Stimulated activated CD8-positive, alpha-beta memory T cell treated with anti-CD3 and anti-CD28 coated beads, Interleukin-4, amount 100 ng/mL, for 1 hour (primary cell): ENCODE measurements around the gene OCEL1.
A peak's percentile ranks its signal among the peaks of the same experiment; 100 is the strongest.
"Not testable (repeated sequence)": the region's sequence is repeated elsewhere in the genome, so short reads cannot be mapped to it uniquely, and the experiment has no call there.

Experiments
- DNase-seq, 2 donors: peaks; one replicate each; pipeline ENCODE4 v3.0.0-alpha.2; 2020; ENCODE audit warnings: low read depth in 2 of 2, low spot score in 1 of 2

The OCEL1 gene

DNA sequence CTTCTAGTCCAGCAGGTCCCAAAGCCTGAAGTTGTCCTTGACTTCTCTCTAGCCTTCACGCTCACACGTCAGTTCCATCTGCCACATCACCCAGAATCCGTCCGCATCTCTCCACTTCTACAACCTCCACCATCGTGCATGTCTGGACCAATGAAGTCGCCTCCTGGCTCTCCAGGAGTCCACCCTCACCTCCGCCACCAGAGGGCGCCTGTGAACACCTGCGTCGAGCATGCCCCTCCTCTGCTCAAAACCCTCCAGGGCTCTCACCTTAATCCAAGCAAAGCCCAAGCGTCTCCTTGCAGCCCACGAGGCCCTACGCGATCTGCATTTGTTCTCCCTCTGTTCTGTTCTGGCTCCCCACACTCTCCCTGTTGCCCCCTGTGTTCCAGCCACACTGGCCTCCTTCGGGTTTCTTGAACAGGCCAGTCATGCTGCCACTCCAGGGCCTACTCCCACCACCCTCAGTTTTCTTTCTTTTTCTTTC is 34.9 kb downstream of the OCEL1 start:
- DNase-seq: peak; percentile 80

DNA sequence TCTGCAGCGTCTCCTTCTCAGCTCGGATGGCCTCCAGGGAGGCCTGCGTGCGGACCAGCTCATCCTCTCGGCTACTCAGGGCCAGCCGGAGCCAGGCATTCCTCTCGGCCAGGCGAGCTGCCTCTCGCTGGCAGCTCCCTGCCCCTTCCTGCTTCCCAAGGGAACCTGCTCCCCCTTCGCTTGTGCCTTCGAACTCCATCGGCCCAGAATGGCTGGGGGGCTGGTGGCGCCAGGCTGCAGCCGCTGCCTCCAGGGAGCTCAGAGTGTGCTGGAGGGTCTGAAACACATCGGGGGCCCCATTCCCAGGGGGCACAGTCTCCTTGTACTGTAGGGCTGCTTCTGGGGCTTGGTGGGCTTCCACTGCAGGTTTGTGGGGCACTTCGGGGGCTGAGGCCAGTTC is 36.5 kb downstream of the OCEL1 start:
- no peak for DNase-seq

DNA sequence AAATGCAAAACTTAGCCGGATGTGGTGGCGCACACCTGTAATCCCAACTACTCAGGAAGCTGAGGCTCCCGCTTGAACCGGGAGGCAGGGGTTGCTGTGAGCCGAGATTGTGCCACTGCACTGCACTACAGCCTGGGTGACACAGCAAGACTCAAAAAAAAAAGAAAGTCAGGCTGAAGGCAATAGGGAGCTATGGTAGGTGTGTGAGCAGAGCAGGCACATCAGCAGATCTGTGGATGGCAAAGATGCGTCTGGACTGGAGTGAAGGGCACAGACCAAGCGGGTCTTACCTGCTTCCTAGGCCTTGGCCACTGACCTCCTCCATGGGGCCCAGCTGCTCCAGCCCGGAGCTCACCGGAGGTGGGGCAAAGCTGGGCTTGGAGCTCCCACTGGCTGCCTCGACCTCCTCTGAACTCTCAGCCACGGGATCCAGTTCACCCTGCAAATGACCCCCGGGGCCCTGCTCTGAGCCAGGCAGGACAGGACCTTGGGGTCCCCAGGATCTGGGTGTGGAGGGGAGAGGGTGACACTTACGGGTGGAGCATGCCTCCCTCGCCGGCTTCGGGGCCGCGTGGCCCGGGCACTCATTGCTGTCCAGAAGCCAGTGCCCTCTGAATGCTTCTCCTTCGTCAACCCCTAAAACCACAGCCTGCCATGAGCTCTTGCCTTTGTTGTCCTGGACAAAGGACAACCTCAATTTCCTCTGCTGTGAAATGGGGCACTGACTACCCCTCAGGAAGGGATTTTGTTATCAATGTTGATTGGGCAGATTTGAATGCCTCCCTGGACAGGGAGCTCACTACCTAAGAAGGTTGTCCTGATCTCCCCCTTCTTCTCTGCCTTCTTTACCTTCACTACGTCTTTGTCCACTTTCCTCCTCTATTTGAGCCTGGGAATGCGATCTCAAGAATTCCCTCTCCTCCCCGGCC is 38.0 kb downstream of the OCEL1 start:
- DNase-seq: no peak

DNA sequence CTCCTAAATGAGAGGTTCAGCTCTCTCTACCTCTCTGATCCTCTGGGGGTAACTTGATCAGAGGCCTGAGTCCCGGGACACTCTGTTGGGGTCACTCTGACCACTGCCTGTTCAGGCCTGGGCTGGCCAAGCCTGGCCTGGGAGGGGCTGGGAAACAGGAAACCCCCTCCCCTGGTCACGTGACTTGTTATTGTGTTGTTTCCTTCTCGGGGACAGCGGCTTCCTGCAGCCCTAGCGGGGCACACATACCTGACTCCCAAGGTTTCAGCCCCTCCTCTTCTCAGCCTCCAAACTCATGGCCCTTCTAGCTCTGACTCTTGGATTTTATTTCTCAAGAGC is 38.6 kb downstream of the OCEL1 start, which contains the start of gene USHBP1:
Gene USHBP1 (minus strand): TSS at position 105 of the 339 bp plus-strand sequence. CDS start 446 bp downstream, outside the sequence.
- DNase-seq: no peak

DNA sequence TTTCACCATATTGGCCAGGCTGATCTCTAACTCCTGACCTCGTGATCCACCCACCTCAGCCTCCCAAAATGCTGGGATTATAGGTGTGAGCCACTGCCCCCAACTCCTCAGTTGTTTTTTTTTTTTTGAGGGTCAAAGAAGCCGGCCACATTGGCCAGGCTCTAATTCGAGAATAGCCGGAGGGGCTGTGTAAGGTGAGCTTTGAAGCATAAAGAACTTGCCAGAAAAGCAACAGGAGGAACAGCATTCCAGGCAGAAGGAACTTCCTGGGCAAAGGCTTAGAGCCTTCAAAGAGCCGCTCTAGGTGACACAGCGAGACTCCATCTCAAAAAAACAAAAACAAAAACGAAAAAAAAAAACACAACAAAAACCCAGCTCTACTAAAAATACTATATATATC is 40.0 kb downstream of the OCEL1 start:
- DNase-seq: no peak

DNA sequence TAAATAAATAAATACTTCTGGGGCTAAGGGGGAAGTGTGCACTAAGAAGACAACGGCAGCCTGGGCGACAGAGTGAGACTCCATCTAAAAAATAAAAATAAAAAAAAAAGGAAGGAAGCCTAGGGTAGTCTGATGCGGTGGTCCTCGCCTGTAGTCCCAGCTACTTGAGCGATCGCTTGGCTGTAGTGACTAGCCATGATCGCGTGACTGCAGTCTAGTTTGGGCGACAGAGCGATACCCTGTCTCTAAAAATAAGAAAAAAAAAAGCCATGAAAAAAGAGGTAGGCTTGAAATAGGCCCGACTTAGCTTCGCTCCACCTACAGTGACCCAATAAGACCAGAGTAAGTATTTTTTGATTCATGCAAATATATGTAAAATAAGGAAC is 40.6 kb downstream of the OCEL1 start:
- no peak for DNase-seq

DNA sequence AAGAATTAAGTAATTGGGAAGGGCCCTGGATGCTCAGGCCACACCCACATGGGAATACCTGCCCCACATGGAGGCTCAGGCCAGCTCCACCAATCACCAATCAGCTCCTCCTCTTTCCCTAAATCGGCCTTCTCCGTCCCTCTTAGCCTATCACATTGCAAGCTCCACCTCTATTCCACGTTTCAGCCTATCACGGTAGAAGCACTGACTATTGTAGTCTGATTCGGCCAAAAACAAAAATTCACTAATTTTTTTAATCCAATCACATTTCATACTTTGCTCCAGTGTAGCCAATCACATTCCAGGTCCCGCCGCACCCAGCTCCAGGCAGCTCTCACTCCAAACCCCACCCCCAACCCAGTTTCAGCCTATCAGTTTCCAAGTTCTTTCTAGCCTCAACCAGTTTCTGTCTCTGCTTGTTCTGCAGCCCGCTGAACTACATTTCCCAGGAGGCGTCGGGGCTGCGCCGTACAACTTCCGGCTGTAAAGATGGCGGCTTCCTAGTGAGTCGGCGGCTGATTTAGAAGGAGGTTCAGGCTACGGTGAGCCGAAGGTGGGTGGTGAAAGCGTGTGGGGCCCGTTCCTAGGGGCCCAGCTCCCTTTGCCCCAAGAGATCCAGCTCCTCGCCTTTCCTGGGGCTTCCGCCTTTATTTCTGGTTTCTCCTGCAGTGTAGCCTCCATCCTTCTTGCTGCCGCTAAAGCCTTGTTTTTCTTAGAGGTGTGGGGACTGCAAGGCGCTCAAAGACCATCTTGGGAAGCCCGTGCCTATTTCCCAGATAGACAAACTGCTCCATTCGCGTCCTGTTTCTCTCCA is 41.2 kb downstream of the OCEL1 start, which contains the start of gene BABAM1:
Gene BABAM1 (plus strand): TSS at position 469 of the 814 bp plus-strand sequence. CDS start 1,364 bp downstream, outside the sequence.
- peak; percentile 71 to 85 for DNase-seq

DNA sequence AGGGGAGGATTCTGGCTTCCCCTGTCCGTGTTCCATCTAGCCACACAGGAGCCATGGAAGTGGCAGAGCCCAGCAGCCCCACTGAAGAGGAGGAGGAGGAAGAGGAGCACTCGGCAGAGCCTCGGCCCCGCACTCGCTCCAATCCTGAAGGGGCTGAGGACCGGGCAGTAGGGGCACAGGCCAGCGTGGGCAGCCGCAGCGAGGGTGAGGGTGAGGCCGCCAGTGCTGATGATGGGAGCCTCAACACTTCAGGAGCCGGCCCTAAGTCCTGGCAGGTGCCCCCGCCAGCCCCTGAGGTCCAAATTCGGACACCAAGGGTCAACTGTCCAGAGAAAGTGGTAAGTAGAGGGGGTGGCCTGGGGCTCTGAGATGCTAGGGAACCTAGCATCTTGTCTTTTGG is 42.7 kb downstream of the OCEL1 start:
- DNase-seq: no peak

DNA sequence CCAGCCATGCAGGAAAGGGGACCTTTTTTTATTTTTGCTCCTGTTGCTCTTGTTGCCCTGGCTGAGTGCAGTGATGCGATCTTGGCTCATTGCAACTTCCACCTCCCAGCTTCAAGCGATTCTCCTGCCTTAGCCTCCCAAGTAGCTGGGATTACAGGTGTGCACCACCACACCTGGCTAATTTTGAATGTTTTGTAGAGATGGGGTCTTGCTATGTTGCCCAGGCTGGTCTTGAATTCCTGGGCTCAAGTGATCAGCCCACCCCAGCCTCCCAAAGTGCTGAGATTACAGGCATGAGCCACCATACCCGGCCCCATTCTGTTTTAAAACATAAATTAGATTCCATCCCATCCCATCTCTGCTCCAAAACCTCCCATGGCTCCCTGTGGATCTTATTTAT is 48.9 kb downstream of the OCEL1 start:
- not testable (repeated sequence) for DNase-seq

DNA sequence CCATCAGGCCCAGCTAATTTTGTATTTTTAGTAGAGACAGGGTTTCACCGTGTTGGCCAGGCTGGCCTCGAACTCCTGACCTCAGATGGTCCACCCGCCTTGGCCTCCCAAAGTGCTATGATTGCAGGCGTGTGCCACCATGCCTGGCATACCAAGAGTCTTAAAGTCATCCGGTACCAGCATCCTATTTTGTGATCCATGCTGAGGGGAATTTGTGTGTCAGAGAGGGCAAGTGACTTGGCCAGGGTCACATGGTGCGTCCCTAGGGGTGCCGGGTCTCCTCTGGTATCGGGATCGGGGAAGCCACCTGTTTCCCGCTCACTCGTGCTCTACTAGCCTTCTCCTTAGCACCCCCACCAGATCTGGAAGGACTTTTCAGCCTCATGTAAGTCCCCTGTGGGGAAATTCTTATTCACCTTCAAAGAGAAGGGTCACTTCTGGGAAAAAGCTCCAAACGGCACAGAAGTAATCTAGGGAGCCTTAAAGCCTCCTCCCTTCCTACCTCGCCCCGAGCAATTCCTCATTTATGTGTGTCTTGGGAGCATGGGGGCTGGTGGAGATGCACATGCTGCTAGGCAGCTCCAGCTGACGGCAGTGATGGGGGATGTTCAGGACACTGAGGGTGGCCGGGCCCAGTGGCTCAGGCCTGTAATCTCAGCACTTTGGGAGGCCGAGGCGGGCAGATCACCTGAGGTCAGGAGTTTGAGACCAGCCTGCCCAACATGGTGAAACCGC is 49.6 kb downstream of the OCEL1 start:
- no peak for DNase-seq
